Gastrocnemius medialis (tissue), 4 donors: ENCODE results near the gene AANAT. TPM values are rescaled to one million over a fixed set of nuclear protein-coding genes. Genes with fewer than 3 reads are reported as not detected.

ENCODE experiments used
- ATAC-seq, 2 donors: fragments of 150-250 bp; one replicate each; pipeline ENCODE4 v1.9.1; 2016
- DNase-seq, 2 donors: peaks; one replicate each; pipeline ENCODE4 v3.0.0-alpha.2; 2019
- H3K27ac ChIP-seq, 4 donors: fragments of 200-600 bp; sonication (generic); 1 replicate in 1 of 4; 2 replicates in 3 of 4; pipeline ENCODE4 v1.5.1; 2016 to 2018; ENCODE audit warnings: mild to moderate bottlenecking in 2 of 4, moderate library complexity in 1 of 4
- H3K27me3 ChIP-seq, 3 donors: fragments of 200-600 bp; sonication (generic) in 2 of 3; 1 replicate in 1 of 3; 2 replicates in 2 of 3; pipeline versions ENCODE4 v1.5.1 to v1.6.0; 2016 to 2019; ENCODE audit warnings: mild to moderate bottlenecking in 1 of 3, moderate library complexity in 1 of 3
- H3K36me3 ChIP-seq, 2 donors: fragments of 200-600 bp; sonication (generic) in 1 of 2; one replicate each; pipeline ENCODE4 v1.5.1; 2017 to 2018
- H3K4me1 ChIP-seq, 2 donors: fragments of 200-600 bp; sonication (generic) in 1 of 2; one replicate each; pipeline ENCODE4 v1.5.1; 2016 to 2017; ENCODE audit warnings: mild to moderate bottlenecking in 2 of 2
- H3K4me3 ChIP-seq, 4 donors: fragments of 200-600 bp; sonication (generic) in 3 of 4; 1 replicate in 1 of 4; 2 replicates in 3 of 4; pipeline ENCODE4 v1.5.1; 2016 to 2019; ENCODE audit warnings: mild to moderate bottlenecking in 2 of 4
- H3K9me3 ChIP-seq, 3 donors: fragments of 200-600 bp; sonication (generic) in 2 of 3; 1 replicate in 1 of 3; 2 replicates in 2 of 3; pipeline ENCODE4 v1.5.1; 2016 to 2019
- POLR2A ChIP-seq, 2 donors: fragments of 450-650 bp; IDR thresholded peaks; one replicate each; pipeline ENCODE4 v1.6.1; 2017; ENCODE audit warnings: antibody characterized with exemption in 2 of 2, mild to moderate bottlenecking in 2 of 2, moderate library complexity in 2 of 2
- in situ Hi-C, 4 donors: fragments of 200-750 bp; cut with MboI; loops; one replicate each; pipeline versions ENCODE4 v1.15.0 to v1.8.0; 2017; ENCODE audit warnings: low sequenced_read_pairs in 4 of 4
- intact Hi-C: fragments of 100-400 bp; cut with DNase I; formaldehyde crosslinking; loops from one replicate; pipeline ENCODE4 v1.15.1; 2023; ENCODE audit warnings: low total_unique reads
- total RNA-seq, 4 donors: library from RNA; depleted of rRNA; stranded (reverse); fragments of >200 nt; gene quantifications; one replicate each; pipeline versions ENCODE4 v1.1.0 to v1.2.3, GENCODE V29; 2016
- TF ChIP-seq, protein P1 (sequence below), 5 experiments: fragments of 450-650 bp in 3 of 5; fragments of 200-600 bp in 2 of 5; sonication (generic) in 2 of 5; IDR thresholded peaks in 4 of 5; conservative IDR thresholded peaks in 1 of 5; 1 replicate in 4 of 5; 2 replicates in 1 of 5; pipeline ENCODE4 v1.5.1; 2016 to 2019; ENCODE audit warnings: antibody characterized with exemption in 5 of 5, mild to moderate bottlenecking in 3 of 5, moderate library complexity in 3 of 5

AANAT gene
- total RNA-seq, 4 donors from 2014 or later, result not detected

DNA sequence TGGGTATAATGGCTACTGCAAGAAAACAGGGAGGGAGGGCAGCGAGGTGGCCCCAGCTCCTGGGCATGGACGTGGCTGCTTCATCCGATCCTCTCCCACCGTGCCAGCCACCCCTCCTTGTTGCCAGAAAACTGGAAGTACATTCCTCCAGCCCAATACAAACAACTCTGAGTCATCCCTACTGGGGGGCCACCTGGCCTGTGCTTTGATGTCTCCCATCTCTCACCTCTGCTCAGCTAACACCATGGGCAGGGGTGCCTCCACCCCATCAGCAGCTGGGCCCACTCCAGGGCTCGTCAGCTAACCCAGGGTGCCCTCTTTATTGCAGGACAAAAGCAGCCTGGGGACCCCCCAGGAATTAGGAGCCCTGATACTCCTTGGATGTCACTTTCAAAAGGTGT lies 31.9 kb downstream of the AANAT start:
- ATAC-seq, result peak in 1 of 2 donors; percentile 14
- no peaks in the 10 kb centered on the region for H3K27me3 ChIP-seq
- TF ChIP-seq, protein P1, sequence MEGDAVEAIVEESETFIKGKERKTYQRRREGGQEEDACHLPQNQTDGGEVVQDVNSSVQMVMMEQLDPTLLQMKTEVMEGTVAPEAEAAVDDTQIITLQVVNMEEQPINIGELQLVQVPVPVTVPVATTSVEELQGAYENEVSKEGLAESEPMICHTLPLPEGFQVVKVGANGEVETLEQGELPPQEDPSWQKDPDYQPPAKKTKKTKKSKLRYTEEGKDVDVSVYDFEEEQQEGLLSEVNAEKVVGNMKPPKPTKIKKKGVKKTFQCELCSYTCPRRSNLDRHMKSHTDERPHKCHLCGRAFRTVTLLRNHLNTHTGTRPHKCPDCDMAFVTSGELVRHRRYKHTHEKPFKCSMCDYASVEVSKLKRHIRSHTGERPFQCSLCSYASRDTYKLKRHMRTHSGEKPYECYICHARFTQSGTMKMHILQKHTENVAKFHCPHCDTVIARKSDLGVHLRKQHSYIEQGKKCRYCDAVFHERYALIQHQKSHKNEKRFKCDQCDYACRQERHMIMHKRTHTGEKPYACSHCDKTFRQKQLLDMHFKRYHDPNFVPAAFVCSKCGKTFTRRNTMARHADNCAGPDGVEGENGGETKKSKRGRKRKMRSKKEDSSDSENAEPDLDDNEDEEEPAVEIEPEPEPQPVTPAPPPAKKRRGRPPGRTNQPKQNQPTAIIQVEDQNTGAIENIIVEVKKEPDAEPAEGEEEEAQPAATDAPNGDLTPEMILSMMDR (IDR thresholded peaks at IDR 0.05 in 4 of 5, conservative IDR thresholded peaks at IDR 0.05 in 1 of 5), result no peak
- TF ChIP-seq POLR2A (IDR thresholded peaks at IDR 0.05), result no peak

DNA sequence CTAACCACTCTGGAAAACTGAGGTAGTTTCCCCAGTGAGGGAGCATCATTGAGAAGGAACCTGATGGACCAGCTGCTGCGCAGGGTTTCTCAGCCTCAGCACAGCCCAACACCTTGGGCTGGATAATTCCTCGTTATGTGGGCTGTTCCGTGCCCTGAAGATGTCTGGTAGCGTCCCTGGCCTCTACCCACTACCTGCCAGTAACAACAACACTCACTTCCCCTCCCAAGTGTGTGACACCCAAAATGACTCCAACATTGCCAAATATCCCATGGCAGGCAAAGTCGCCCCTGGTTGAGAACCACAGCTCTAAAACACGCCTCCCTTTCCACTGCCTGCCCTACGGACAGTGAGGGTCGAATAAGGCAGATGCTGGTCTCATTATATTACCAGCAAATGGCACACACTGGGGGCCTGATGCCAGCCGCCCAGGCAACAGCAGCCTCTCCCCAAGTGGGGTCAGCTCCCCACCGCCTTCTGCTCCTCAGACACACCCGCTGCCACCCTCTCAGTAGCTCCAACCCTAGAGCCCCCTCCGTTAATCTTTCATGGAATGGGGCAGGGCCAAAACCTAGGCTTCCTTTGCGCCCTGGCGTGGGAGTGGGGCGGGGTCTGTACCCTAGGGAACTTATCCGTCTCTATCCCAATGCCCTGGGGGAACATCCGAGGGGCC lies 32.8 kb downstream of the AANAT start:
- H3K27me3 ChIP-seq, result no peaks in the 10 kb centered on the region
- intact Hi-C loops, result no loop called here
- in situ Hi-C loops, result no loop called here

More for the DNA sequence above, 31.9 kb downstream of the AANAT start:
- Histone ChIP-seq H3K27ac (peak overlapping the region; percentile 90 to 94 (median 92)), H3K9me3 (no peaks in the 10 kb centered on the region), H3K4me1 (peaks cover 46 to 48% of the 10 kb centered on the region in 2 donors), H3K4me3 (peak overlapping the region; percentile 4 to 71 (median 54)), H3K36me3 (no peaks in the 10 kb centered on the region)
- in situ Hi-C loops (no loop called here), intact Hi-C loops (loop anchor here (2.0 kb wide), 1 partner anchor 46 kb away; the partner anchor contains the start of gene UBE2O)
- peak in 1 of 2 donors; percentile 74 for DNase-seq

DNA sequence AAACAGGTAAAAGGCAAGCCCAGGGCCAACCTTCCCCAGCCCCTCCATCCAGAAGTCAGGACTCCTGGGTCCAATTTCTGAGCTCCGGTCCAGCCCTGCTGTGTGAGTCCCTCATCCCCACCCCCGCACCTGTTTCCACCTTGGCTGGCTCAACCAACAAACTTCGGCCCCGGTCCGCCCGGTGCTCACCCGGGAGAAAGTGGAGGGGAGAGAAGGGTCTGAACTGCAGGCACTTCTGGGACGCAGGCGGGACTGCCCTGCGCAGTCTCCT lies 33.3 kb downstream of the AANAT start:
- H3K4me1 ChIP-seq, result peaks cover 46 to 48% of the 10 kb centered on the region in 2 donors
- no peaks in the 10 kb centered on the region for H3K36me3 ChIP-seq
- H3K4me3 ChIP-seq, result peak overlapping the region; percentile 49 to 74 (median 66)
- in situ Hi-C loops (no loop called here), intact Hi-C loops (no loop called here)
- no peaks in the 10 kb centered on the region for H3K9me3 ChIP-seq
- no peaks in the 10 kb centered on the region for H3K27me3 ChIP-seq
- ATAC-seq, result peak; percentile 5 to 9
- no peak for DNase-seq
- TF ChIP-seq POLR2A (IDR thresholded peaks at IDR 0.05), result no peak
- TF ChIP-seq, protein P1 (IDR thresholded peaks at IDR 0.05 in 4 of 5, conservative IDR thresholded peaks at IDR 0.05 in 1 of 5), result no peak
- H3K27ac ChIP-seq, result peak overlapping the region; percentile 90 to 94 (median 92)

More for the DNA sequence above, 32.8 kb downstream of the AANAT start:
- Histone ChIP-seq H3K9me3 (no peaks in the 10 kb centered on the region), H3K4me3 (peak overlapping the region; percentile 49 to 74 (median 66)), H3K4me1 (peaks cover 46 to 48% of the 10 kb centered on the region in 2 donors), H3K36me3 (no peaks in the 10 kb centered on the region), H3K27ac (peak overlapping the region; percentile 90 to 94 (median 92))
- DNase-seq, result no peak
- TF ChIP-seq POLR2A (IDR thresholded peaks at IDR 0.05), result no peak
- TF ChIP-seq, protein P1 (IDR thresholded peaks at IDR 0.05 in 4 of 5, conservative IDR thresholded peaks at IDR 0.05 in 1 of 5), result no peak
- no peak for ATAC-seq

DNA sequence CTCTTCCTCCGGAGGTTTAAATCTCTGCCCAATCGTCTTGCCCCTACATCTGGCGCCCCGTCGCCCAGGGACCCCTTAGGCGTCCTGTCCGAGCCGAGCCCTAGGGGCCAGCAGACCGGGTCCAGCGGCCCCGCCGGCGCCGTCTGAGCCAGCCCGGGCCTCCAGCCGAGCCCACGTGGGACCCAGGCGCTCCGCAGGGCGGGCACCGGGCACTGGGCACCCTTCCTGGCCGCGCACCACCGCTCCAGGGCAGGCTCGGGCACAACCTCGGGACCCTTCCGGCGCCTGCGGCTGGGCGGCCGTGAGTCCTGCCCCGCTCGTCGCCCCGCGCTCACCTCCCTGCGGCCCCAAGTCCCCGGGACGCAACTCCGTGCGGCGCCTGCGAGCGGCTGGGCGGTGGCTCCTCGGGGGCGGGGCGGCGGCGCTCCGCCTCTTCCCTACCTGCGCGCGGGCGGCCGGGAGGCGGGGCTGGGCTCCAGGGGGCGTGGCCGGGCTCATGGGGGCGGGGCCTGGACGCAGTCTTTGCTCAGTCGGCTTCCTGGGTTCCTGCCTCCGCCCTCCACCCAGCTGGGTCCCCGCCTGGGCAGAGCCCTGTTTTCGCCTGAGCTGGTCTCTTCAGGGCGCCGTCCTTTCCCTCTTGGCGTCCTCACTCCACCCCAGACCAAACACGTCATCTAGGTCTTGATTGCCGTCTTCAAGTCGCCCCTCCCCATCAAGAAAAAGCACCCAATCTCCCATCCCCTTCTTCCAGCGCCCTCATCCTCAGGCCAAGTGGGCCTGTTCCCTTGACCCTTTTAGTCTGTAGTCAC lies 33.8 kb downstream of the AANAT start, which contains the start of gene RHBDF2:
Gene RHBDF2 (minus strand): TSS at position 406 of the 809 bp plus-strand sequence. CDS start 19,899 bp downstream, outside the sequence.
- no peaks in the 10 kb centered on the region for H3K27me3 ChIP-seq
- DNase-seq, result peak; percentile 80 to 87
- no peaks in the 10 kb centered on the region for H3K36me3 ChIP-seq
- intact Hi-C loops (no loop called here), in situ Hi-C loops (no loop called here)
- peak; percentile 75 to 78 for ATAC-seq
- TF ChIP-seq, protein P1 (IDR thresholded peaks at IDR 0.05 in 4 of 5, conservative IDR thresholded peaks at IDR 0.05 in 1 of 5), result no peak
- peak; percentile 93 to 94 for TF ChIP-seq POLR2A (IDR thresholded peaks at IDR 0.05)
- no peaks in the 10 kb centered on the region for H3K9me3 ChIP-seq
- peak within 1 kb of the TSS; percentile 49 to 74 (median 66) for H3K4me3 ChIP-seq
- H3K4me1 ChIP-seq, result peaks cover 46 to 47% of the 10 kb centered on the region in 2 donors
- peak within 1 kb of the TSS; percentile 90 to 94 (median 92) for H3K27ac ChIP-seq
